ENCODE measurements around the gene GGA2.
"Not testable (repeated sequence)": the region's sequence is repeated elsewhere in the genome, so short reads cannot be mapped to it uniquely, and the experiment has no call there.

GGA2 gene

GRCh38 chr16:23484510-23485256, 25.6 kb downstream of the GGA2 start:
- Histone ChIP-seq H3K4me2 (no peak overlapping the region), H3K9me3 (replicated peaks in 1 of 11) (no peaks in the 10 kb centered on the region), H4K20me1 (peaks cover 43 to 99% (median 70%) of the 10 kb centered on the region in 11 experiments; a peak in 21 of 22 replicates), H3K36me3 (peaks cover 99 to 100% (median 100%) of the 10 kb centered on the region in 11 experiments), H3K27ac (no peak overlapping the region), H3K4me3 (no peak overlapping the region), H3K4me1 (peaks cover 0 to 13% (median 0%) of the 10 kb centered on the region in 10 experiments; a peak in 3 of 20 replicates), H3K27me3 (no peaks in the 10 kb centered on the region), H3K9ac (no peak overlapping the region)
- TF ChIP-seq Cebpa-rat (IDR thresholded peaks at IDR 0.05), result 0 out of 22 replicates have a peak, but pooled peaks of 1 of the 11 experiments have one; percentile 20

GRCh38 chr16:23483492-23483891, 26.8 kb downstream of the GGA2 start:
- H3K27me3 ChIP-seq; H3K9me3 ChIP-seq (replicated peaks in 1 of 11); H3K27ac ChIP-seq; H3K9ac ChIP-seq; H3K4me2 ChIP-seq; H3K4me3 ChIP-seq: not testable (repeated sequence)
- Histone ChIP-seq H3K4me1 (peaks cover 0 to 13% (median 0%) of the 10 kb centered on the region in 10 experiments; a peak in 3 of 20 replicates), H4K20me1 (peaks cover 36 to 99% (median 70%) of the 10 kb centered on the region in 11 experiments; a peak in 21 of 22 replicates), H3K36me3 (peaks cover 99 to 100% (median 100%) of the 10 kb centered on the region in 11 experiments)

GRCh38 chr16:23482778-23483177, 27.5 kb downstream of the GGA2 start:
- no peak for TF ChIP-seq Cebpa-rat (IDR thresholded peaks at IDR 0.05)
- Histone ChIP-seq H3K27me3 (no peaks in the 10 kb centered on the region), H3K9me3 (replicated peaks in 1 of 11) (no peaks in the 10 kb centered on the region), H3K9ac (no peak overlapping the region; a peak in 1 of 22 replicates), H3K27ac (no peak overlapping the region), H4K20me1 (peaks cover 32 to 99% (median 70%) of the 10 kb centered on the region in 11 experiments; a peak in 21 of 22 replicates), H3K4me1 (peaks cover 0 to 13% (median 0%) of the 10 kb centered on the region in 10 experiments; a peak in 3 of 20 replicates), H3K4me2 (no peak overlapping the region), H3K4me3 (no peak overlapping the region), H3K36me3 (peaks cover 99 to 100% (median 100%) of the 10 kb centered on the region in 11 experiments)

GRCh38 chr16:23480257-23480656, 30.0 kb downstream of the GGA2 start:
- peaks cover 10 to 99% (median 50%) of the 10 kb centered on the region in 11 experiments; a peak in 21 of 22 replicates for H4K20me1 ChIP-seq

GRCh38 chr16:23479138-23479537, 31.2 kb downstream of the GGA2 start:
- H3K27me3 ChIP-seq, result no peaks in the 10 kb centered on the region
- H3K4me3 ChIP-seq, result no peak overlapping the region
- H3K4me2 ChIP-seq, result no peak overlapping the region
- no peak overlapping the region for H3K27ac ChIP-seq
- no peaks in the 10 kb centered on the region for H3K4me1 ChIP-seq
- peaks cover 98 to 100% (median 100%) of the 10 kb centered on the region in 11 experiments for H3K36me3 ChIP-seq
- TF ChIP-seq Cebpa-rat (IDR thresholded peaks at IDR 0.05), result no peak
- H3K9me3 ChIP-seq (replicated peaks in 1 of 11), result no peaks in the 10 kb centered on the region
- peaks cover 6 to 99% (median 49%) of the 10 kb centered on the region in 11 experiments; a peak in 19 of 22 replicates for H4K20me1 ChIP-seq
- no peak overlapping the region for H3K9ac ChIP-seq

More at GRCh38 chr16:23480257-23480656, 30.0 kb downstream of the GGA2 start:
- no peak for TF ChIP-seq Cebpa-rat (IDR thresholded peaks at IDR 0.05)
- Histone ChIP-seq H3K36me3 (peaks cover 98 to 100% (median 100%) of the 10 kb centered on the region in 11 experiments), H3K9ac (0 out of 22 replicates have a peak overlapping the region, but pooled peaks of 1 of the 11 experiments have one; percentile 13), H3K27ac (no peak overlapping the region), H3K4me3 (no peak overlapping the region), H3K4me2 (no peak overlapping the region), H3K9me3 (replicated peaks in 1 of 11) (no peaks in the 10 kb centered on the region), H3K27me3 (no peaks in the 10 kb centered on the region), H3K4me1 (no peaks in the 10 kb centered on the region)

GRCh38 chr16:23478566-23478965, 31.7 kb downstream of the GGA2 start:
- H3K4me1 ChIP-seq, result no peaks in the 10 kb centered on the region
- H4K20me1 ChIP-seq, result peaks cover 6 to 98% (median 49%) of the 10 kb centered on the region in 11 experiments; a peak in 19 of 22 replicates
- no peak overlapping the region for H3K4me3 ChIP-seq
- no peaks in the 10 kb centered on the region for H3K9me3 ChIP-seq (replicated peaks in 1 of 11)
- H3K9ac ChIP-seq, result no peak overlapping the region
- no peaks in the 10 kb centered on the region for H3K27me3 ChIP-seq
- H3K4me2 ChIP-seq, result no peak overlapping the region
- H3K36me3 ChIP-seq, result peaks cover 99 to 100% (median 100%) of the 10 kb centered on the region in 11 experiments
- H3K27ac ChIP-seq, result no peak overlapping the region
- no peak for TF ChIP-seq Cebpa-rat (IDR thresholded peaks at IDR 0.05)

- Histone ChIP-seq H3K4me2 (no peak overlapping the region), H3K4me3 (no peak overlapping the region), H3K9me3 (replicated peaks in 1 of 11) (no peaks in the 10 kb centered on the region), H3K9ac (no peak overlapping the region), H3K27ac (no peak overlapping the region), H4K20me1 (peaks cover 6 to 89% (median 42%) of the 10 kb centered on the region in 11 experiments; a peak in 19 of 22 replicates), H3K4me1 (no peaks in the 10 kb centered on the region), H3K36me3 (peaks cover 97 to 100% (median 100%) of the 10 kb centered on the region in 11 experiments), H3K27me3 (no peaks in the 10 kb centered on the region)
- TF ChIP-seq Cebpa-rat (IDR thresholded peaks at IDR 0.05), result no peak
Measured at GRCh38 chr16:23476289-23476688, 34.0 kb downstream of the GGA2 start.

- no peaks in the 10 kb centered on the region for H3K9me3 ChIP-seq (replicated peaks in 1 of 11)
- no peaks in the 10 kb centered on the region for H3K4me1 ChIP-seq
- no peaks in the 10 kb centered on the region for H3K27me3 ChIP-seq
- peaks cover 0 to 76% (median 21%) of the 10 kb centered on the region in 11 experiments; a peak in 14 of 22 replicates for H4K20me1 ChIP-seq
- no peak overlapping the region for H3K4me2 ChIP-seq
- H3K9ac ChIP-seq, result no peak overlapping the region
- TF ChIP-seq Cebpa-rat (IDR thresholded peaks at IDR 0.05), result no peak
- H3K4me3 ChIP-seq, result no peak overlapping the region
- H3K36me3 ChIP-seq, result peaks cover 97 to 100% (median 99%) of the 10 kb centered on the region in 11 experiments
- no peak overlapping the region for H3K27ac ChIP-seq
Measured at GRCh38 chr16:23469814-23470213, 40.5 kb downstream of the GGA2 start.

- Histone ChIP-seq H3K27me3 (no peaks in the 10 kb centered on the region), H3K9me3 (replicated peaks in 1 of 11) (no peaks in the 10 kb centered on the region), H4K20me1 (peaks cover 0 to 71% (median 22%) of the 10 kb centered on the region in 11 experiments; a peak in 13 of 22 replicates), H3K36me3 (peaks cover 80 to 95% (median 86%) of the 10 kb centered on the region in 11 experiments), H3K4me2 (no peak overlapping the region), H3K4me3 (no peak overlapping the region), H3K4me1 (no peaks in the 10 kb centered on the region), H3K9ac (no peak overlapping the region), H3K27ac (no peak overlapping the region)
- no peak for TF ChIP-seq Cebpa-rat (IDR thresholded peaks at IDR 0.05)
Measured at GRCh38 chr16:23466162-23466885, 44.0 kb downstream of the GGA2 start.
